Colon (tissue), 2 donors: ENCODE data around the gene ADAMTS7.
"Not testable (repeated sequence)": the region's sequence is repeated elsewhere in the genome, so short reads cannot be mapped to it uniquely, and the experiment has no call there.

Experiments
- FAIRE-seq: peaks from 2 replicates; lab custom pipeline; 2012; peaks lifted over from hg19 to GRCh38; lab: Jason Lieb, UNC
- donor health status: control.
- donor health status: control.

The ADAMTS7 gene

GRCh38 chr15:78782402-78782801 lies 28.9 kb downstream of the ADAMTS7 start:
- not testable (repeated sequence) for FAIRE-seq

GRCh38 chr15:78781381-78781780 lies 29.9 kb downstream of the ADAMTS7 start:
- FAIRE-seq: not testable (repeated sequence)

GRCh38 chr15:78779975-78780374 lies 31.3 kb downstream of the ADAMTS7 start:
- FAIRE-seq: not testable (repeated sequence)

DNA sequence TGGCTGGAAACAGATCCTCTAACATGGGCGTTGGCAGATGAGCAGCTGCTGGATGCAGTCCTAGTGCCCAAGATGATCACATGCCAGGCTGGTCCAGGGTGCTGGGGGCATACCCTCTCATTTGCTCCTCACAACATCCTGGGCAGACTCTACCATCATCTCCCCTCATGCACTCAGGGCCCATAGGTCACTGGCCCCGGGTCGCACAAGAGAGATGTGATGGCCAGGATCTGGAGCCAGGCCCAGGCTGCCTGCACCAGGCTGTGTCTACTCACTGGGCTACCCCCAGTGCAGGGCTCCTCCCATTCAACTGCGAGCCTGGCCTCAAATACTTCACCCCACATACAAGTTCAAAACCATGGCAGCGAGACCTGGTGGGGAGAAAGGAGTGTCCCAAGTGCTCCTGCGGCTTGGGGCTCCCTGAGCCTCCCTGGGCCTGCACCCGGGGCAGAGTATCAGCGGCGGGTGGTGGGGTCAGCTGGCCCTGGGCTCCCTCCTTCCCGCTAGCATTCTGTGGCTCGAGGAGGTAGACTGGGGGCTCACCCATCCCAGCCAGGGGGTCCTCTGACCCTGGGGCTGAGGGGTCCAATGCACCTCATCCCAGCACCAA lies 32.0 kb downstream of the ADAMTS7 start:
- FAIRE-seq: not testable (repeated sequence)

GRCh38 chr15:78778422-78778821 lies 32.8 kb downstream of the ADAMTS7 start:
- no peak for FAIRE-seq

DNA sequence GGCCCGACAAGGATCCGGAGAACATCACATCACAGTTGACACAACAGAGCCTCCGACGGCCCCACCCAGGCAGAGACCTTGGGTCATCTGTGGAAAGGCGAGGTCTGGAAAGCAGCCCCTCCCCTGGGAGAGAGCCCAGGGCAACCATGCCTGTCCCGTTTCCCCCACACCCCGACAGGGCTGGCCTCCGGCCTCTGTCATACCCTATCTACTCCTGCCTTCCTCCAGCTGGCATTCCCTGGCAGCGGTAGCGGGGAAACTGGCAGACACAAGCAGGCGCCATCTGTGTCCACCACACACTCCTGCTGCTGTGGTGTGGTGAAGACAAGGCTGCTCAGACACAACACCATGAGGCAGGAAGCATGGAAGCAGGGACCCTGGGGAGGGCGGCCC lies 33.3 kb downstream of the ADAMTS7 start:
- FAIRE-seq: not testable (repeated sequence)

- not testable (repeated sequence) for FAIRE-seq
These were observed 33.8 kb downstream of the ADAMTS7 start for GRCh38 chr15:78777290-78777952.

- not testable (repeated sequence) for FAIRE-seq
These were observed 35.0 kb downstream of the ADAMTS7 start for GRCh38 chr15:78776046-78776925.

DNA sequence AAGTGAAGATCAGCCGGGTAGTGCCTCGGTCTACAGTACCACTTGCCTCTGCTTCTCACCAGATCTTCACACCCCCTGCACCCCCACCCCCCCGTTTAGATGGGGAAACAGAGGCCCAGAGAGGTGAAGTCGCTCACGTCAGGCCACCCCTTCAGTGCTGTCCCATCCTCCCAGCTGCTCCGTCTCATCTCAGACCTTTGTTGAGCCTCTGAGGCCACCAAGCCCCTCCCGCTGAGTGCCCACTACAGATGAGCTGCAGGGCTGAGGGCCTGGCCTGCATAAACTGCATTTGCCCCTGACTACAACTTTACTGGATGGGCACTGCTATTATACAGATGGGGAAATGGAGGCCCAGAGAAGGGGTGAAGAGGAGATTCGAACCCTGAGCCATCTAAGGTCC lies 35.8 kb downstream of the ADAMTS7 start:
- no peak for FAIRE-seq

- not testable (repeated sequence) for FAIRE-seq
These were observed 36.7 kb downstream of the ADAMTS7 start for GRCh38 chr15:78774451-78774990.

DNA sequence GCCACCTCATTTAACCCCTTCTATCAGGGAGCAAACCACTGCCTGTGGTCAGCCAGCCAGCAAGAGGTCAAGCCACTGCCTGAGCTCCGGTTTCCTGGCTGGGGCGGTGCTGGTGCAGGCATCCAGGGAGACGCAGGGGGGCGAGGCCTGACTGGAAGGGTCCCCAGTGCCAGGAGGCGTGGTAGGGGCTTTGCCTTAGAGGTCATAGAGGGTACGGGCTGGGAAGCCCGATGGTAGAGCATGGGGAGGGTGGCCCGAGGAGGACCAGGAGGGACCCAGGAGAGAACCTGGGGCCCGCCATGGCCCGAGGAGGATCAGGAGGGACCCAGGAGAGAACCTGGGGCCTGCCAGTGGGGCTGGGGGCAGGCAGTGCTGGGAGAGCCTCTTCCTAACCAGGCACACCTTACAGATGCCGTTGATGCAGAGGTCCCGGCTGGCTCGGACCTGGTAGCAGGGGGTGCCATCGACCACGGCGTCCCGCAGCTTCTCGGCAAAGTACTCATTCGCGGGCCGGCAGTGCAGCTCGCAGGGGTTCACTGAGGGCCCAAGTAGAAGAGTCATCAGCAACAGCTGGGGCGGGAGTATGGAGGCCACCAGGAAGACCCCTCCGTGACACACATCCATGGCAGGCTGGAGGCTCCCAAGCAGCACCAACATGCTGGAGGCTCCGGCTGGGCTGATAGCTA lies 37.4 kb downstream of the ADAMTS7 start:
- not testable (repeated sequence) for FAIRE-seq

GRCh38 chr15:78772738-78773137 lies 38.5 kb downstream of the ADAMTS7 start:
- FAIRE-seq: no peak

DNA sequence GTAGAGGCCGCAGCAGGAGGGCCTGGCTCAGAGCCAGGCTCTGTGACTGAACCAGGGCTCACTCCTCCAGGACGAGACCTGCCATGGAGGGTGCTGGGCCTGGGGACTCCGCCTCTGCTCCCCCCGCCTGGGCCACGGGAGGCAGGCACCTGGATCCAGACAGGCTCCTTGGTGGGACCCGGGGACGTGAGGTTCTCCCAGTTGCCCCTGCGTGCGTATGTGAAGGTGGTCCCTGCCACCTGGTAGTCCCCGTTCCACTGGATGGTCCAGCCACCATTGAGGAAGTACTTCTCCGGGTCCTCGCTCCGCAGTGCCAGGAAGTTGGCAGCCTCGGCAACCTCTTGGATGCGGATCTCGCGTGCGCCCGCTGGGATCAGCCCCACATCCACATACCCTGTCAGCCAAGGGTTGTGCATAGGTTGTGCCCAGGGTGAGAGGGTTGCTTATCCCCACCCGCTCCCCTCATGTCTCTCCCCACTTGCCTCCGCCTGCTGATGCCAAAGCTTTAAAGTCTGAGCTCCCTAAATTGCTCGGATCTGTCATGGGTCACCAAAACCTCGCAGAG lies 39.7 kb downstream of the ADAMTS7 start:
- not testable (repeated sequence) for FAIRE-seq

GRCh38 chr15:78771020-78771419 lies 40.2 kb downstream of the ADAMTS7 start:
- FAIRE-seq: not testable (repeated sequence)

GRCh38 chr15:78769473-78770225 lies 41.6 kb downstream of the ADAMTS7 start:
- not testable (repeated sequence) for FAIRE-seq

DNA sequence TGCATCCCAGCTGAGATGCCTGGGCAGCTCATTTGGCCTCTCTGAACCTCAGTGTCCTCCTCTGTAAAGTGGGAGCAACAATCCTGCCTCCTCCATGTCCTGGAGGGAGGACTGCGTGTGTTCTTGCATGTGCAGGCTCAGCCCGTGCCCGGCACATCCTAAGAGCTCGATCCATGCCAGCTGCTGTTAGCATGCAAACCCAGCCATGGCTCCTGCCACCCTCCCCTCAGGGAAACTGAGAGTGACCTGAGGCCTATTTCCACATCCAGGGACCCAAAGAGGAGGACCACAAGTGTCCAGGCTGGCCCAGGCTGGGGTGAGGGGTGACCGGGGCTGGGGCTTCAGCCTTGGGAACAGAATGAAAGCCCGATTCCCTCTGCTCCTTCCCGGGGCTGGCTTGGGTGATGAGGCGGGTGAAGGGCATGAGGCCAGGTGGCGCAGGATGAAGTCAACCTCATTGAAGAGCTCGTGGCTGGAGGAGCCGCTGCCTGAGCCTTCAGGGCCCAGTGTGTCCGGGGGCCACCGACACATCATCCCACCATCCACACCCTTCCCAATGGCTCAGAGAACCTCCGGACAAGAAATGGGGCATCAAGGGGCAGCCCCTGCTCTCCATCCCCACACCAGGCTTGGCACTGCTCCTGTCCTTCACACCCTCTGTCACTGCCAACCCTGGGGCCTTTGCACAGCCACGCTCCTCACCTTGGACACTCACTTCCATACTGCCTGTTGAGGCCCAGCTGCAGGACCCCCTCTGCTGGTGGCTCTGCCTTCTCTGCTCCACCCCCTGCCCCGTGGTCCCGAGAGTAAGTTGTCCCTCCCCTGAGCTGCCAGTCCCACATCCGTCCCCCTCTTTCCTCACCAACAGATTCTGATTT lies 42.5 kb downstream of the ADAMTS7 start:
- no peak for FAIRE-seq

- FAIRE-seq: no peak
These were observed 43.2 kb downstream of the ADAMTS7 start for GRCh38 chr15:78768096-78768495.

GRCh38 chr15:78767331-78767951 lies 43.8 kb downstream of the ADAMTS7 start:
- no peak for FAIRE-seq

GRCh38 chr15:78766641-78767071 lies 44.6 kb downstream of the ADAMTS7 start:
- not testable (repeated sequence) for FAIRE-seq
